ENCODE measurements around the gene CEMIP. TPM values are rescaled to one million over a fixed set of nuclear protein-coding genes. Genes with fewer than 3 reads are reported as not detected.

Gene CEMIP
- total RNA-seq, 1 experiment from 2014 or later = 3.5 TPM

DNA sequence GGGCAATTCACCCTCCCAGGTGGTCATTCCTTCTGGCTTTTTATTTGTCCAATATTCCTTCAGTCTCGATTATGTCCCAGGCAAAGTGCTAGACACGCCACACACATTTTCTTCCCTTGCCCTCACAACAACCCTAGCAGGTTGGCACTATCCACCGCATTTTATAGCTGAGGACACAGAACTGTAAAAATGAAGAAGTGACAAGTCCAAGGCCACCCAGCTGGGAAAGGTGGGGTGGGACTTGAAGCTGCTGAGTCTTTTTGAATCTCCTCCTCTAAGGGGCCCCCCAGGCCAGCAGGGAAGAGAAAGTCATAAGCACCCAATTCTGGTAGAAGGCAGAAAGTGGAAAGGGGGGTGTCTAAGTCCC lies 60.6 kb downstream of the CEMIP start:
- Histone ChIP-seq H3K27ac (ENCODE audit: low read depth, low read length) (no peak overlapping the region; the same call in 1 of the 2 replicates), H3K79me2 (ENCODE audit: insufficient read depth, low read length) (no peaks in the 10 kb centered on the region), H3K9me2 (ENCODE audit: insufficient read depth) (no peaks in the 10 kb centered on the region), H3K4me3 (replicated peaks in 1 of 2; ENCODE audit: low read depth in 1 of 2, low read length in 2 of 2) (no peak overlapping the region), H3K9ac (ENCODE audit: low read length) (no peak overlapping the region), H3K27me3 (ENCODE audit: insufficient read depth, low read length) (no peaks in the 10 kb centered on the region), H3K36me3 (ENCODE audit: control insufficient read depth in 1 of 2, insufficient read depth in 2 of 2, low read length in 2 of 2) (no peaks in the 10 kb centered on the region), H3K4me2 (ENCODE audit: low read length) (no peak overlapping the region), H4K20me1 (ENCODE audit: insufficient read depth) (no peaks in the 10 kb centered on the region), H3K9me3 (ENCODE audit: control insufficient read depth in 1 of 2, insufficient read depth in 1 of 2, low read depth in 1 of 2, low read length in 2 of 2) (no peaks in the 10 kb centered on the region), H3K4me1 (ENCODE audit: control insufficient read depth in 1 of 2, insufficient read depth in 2 of 2, low read length in 2 of 2) (peaks cover 34 to 74% of the 10 kb centered on the region in 2 experiments), H2AFZ (ENCODE audit: low read depth, low read length, poor library complexity, severe bottlenecking) (no peak overlapping the region)
- ChIA-PET POLR2A (no interaction called here), RAD21 (ENCODE audit: low non-redundant PET in 1 of 2, low total read pairs in 2 of 2, uncharacterized antibody in 2 of 2, unreplicated experiment in 2 of 2) (no interaction called here), CTCF (no interaction called here)
- no peak for DNase-seq (ENCODE audit: low read depth, low spot score)
- BruUV-seq (replicated peaks) = no TSS peak
- TF ChIP-seq EGR1 (IDR thresholded peaks at IDR 0.05; ENCODE audit: low read depth) (no peak), EZH2 (IDR thresholded peaks at IDR 0.05) (no peak), JUND (IDR thresholded peaks at IDR 0.05) (no peak), ZFX (IDR thresholded peaks at IDR 0.05) (no peak), POLR2A (IDR thresholded peaks at IDR 0.05; ENCODE audit: borderline replicate concordance, extremely low read depth, insufficient read depth, insufficient read length) (no peak), TCF7L2 (IDR thresholded peaks at IDR 0.05; ENCODE audit: borderline replicate concordance, extremely low read depth, insufficient read depth, insufficient read length) (no peak), SRF (IDR thresholded peaks at IDR 0.05; ENCODE audit: low read depth) (no peak), CBX3 (IDR thresholded peaks at IDR 0.05; ENCODE audit: low read depth) (no peak), FOSL1 (IDR thresholded peaks at IDR 0.05; ENCODE audit: low read depth) (no peak), SP1 (IDR thresholded peaks at IDR 0.05; ENCODE audit: low read depth) (no peak), ZNF274 (IDR thresholded peaks at IDR 0.05; ENCODE audit: low read depth, low read length) (no peak), SIN3A (IDR thresholded peaks at IDR 0.05; ENCODE audit: low read depth) (no peak), CEBPB (IDR thresholded peaks at IDR 0.05; ENCODE audit: low read depth) (no peak), YY1 (IDR thresholded peaks at IDR 0.05; ENCODE audit: extremely low read depth, insufficient replicate concordance, low read depth, low read length) (no peak), RAD21 (IDR thresholded peaks at IDR 0.05; ENCODE audit: low read depth) (no peak)
- TF ChIP-seq, protein P1, sequence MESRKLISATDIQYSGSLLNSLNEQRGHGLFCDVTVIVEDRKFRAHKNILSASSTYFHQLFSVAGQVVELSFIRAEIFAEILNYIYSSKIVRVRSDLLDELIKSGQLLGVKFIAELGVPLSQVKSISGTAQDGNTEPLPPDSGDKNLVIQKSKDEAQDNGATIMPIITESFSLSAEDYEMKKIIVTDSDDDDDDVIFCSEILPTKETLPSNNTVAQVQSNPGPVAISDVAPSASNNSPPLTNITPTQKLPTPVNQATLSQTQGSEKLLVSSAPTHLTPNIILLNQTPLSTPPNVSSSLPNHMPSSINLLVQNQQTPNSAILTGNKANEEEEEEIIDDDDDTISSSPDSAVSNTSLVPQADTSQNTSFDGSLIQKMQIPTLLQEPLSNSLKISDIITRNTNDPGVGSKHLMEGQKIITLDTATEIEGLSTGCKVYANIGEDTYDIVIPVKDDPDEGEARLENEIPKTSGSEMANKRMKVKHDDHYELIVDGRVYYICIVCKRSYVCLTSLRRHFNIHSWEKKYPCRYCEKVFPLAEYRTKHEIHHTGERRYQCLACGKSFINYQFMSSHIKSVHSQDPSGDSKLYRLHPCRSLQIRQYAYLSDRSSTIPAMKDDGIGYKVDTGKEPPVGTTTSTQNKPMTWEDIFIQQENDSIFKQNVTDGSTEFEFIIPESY (IDR thresholded peaks at IDR 0.05; ENCODE audit: extremely low read depth, insufficient replicate concordance, low read length) = no peak
- TF ChIP-seq, protein P2, sequence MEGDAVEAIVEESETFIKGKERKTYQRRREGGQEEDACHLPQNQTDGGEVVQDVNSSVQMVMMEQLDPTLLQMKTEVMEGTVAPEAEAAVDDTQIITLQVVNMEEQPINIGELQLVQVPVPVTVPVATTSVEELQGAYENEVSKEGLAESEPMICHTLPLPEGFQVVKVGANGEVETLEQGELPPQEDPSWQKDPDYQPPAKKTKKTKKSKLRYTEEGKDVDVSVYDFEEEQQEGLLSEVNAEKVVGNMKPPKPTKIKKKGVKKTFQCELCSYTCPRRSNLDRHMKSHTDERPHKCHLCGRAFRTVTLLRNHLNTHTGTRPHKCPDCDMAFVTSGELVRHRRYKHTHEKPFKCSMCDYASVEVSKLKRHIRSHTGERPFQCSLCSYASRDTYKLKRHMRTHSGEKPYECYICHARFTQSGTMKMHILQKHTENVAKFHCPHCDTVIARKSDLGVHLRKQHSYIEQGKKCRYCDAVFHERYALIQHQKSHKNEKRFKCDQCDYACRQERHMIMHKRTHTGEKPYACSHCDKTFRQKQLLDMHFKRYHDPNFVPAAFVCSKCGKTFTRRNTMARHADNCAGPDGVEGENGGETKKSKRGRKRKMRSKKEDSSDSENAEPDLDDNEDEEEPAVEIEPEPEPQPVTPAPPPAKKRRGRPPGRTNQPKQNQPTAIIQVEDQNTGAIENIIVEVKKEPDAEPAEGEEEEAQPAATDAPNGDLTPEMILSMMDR (IDR thresholded peaks at IDR 0.05 in 2 of 3, conservative IDR thresholded peaks at IDR 0.05 in 1 of 3; ENCODE audit: borderline replicate concordance in 1 of 3, insufficient read depth in 1 of 3, low read depth in 2 of 3, low read length in 2 of 3) = no peak
- TF ChIP-seq, protein P3, sequence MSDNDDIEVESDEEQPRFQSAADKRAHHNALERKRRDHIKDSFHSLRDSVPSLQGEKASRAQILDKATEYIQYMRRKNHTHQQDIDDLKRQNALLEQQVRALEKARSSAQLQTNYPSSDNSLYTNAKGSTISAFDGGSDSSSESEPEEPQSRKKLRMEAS (IDR thresholded peaks at IDR 0.05) = no peak
- TF ChIP-seq, protein P4, sequence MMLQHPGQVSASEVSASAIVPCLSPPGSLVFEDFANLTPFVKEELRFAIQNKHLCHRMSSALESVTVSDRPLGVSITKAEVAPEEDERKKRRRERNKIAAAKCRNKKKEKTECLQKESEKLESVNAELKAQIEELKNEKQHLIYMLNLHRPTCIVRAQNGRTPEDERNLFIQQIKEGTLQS (IDR thresholded peaks at IDR 0.05) = no peak
- TF ChIP-seq, protein P5, sequence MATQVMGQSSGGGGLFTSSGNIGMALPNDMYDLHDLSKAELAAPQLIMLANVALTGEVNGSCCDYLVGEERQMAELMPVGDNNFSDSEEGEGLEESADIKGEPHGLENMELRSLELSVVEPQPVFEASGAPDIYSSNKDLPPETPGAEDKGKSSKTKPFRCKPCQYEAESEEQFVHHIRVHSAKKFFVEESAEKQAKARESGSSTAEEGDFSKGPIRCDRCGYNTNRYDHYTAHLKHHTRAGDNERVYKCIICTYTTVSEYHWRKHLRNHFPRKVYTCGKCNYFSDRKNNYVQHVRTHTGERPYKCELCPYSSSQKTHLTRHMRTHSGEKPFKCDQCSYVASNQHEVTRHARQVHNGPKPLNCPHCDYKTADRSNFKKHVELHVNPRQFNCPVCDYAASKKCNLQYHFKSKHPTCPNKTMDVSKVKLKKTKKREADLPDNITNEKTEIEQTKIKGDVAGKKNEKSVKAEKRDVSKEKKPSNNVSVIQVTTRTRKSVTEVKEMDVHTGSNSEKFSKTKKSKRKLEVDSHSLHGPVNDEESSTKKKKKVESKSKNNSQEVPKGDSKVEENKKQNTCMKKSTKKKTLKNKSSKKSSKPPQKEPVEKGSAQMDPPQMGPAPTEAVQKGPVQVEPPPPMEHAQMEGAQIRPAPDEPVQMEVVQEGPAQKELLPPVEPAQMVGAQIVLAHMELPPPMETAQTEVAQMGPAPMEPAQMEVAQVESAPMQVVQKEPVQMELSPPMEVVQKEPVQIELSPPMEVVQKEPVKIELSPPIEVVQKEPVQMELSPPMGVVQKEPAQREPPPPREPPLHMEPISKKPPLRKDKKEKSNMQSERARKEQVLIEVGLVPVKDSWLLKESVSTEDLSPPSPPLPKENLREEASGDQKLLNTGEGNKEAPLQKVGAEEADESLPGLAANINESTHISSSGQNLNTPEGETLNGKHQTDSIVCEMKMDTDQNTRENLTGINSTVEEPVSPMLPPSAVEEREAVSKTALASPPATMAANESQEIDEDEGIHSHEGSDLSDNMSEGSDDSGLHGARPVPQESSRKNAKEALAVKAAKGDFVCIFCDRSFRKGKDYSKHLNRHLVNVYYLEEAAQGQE (IDR thresholded peaks at IDR 0.05; ENCODE audit: low read depth) = no peak
- no peak for ATAC-seq
- intact Hi-C loops (cut with micrococcal nuclease) = no loop called here

All from HCT116 (cell line).